NK-92 (cell line): ENCODE data around the gene SNPH.
"Not testable (repeated sequence)": the region's sequence is repeated elsewhere in the genome, so short reads cannot be mapped to it uniquely, and the experiment has no call there.

Source experiments
- DNase-seq: peaks from one replicate; lab custom pipeline; 2025; ENCODE audit not compliant: unreplicated experiment; lab: John Stamatoyannopoulos, UW

Gene SNPH

DNA sequence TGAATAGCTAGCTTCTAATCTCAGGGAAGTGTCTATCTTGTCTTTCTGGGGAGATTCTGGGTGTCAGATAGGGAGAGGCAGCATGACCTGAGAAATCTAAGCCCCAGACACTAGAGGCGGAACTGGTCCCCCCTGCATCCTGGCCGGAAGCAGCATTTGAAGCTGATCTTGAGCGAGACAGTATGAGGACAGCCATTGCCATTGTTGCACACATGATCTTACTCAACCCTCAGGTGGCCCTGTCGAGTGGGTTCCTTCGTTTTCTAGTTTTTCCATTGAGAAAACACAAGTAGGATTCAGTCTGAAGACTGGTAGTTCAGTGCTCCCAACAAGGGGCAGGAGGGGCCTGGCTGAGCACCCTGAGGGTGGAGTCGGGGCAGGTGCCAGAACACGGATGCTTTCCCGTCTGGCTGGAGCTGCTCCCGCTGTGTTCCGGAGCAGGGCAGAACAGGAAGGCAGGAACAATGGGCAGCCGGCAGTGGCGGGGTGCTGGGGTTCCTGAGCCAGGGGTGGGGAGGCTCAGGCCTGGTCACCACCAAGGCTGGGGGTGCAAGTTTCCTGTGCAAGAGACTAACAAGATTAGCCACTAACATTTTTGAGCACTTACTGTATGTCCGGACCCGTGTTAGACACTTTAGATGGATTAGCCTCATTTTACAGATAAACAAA, 70.7 kb downstream of the SNPH start:
- no peak for DNase-seq

DNA sequence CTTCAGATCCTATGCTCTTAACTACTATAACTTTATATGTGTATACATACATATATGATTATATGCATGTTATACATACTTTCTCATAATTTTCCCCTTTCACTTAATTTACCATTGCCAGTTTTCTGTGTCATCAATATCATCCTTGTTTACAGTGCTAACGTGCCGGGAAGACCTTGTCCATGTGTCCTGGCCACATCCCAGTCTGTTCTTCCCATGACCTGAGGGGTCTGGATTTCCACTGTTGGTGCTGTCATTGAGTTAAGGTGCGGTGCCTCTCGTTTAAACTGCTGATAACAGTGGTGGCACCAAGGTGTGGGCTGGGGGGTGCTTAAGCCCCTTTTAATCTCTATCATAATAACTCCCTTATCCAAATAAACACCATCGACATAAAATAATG, 71.3 kb downstream of the SNPH start:
- DNase-seq: no peak

- DNase-seq: no peak
These were observed 72.0 kb downstream of the SNPH start for GRCh38 chr20:1338096-1338495.

- no peak for DNase-seq
These were observed 72.7 kb downstream of the SNPH start for GRCh38 chr20:1338801-1339200.

DNA sequence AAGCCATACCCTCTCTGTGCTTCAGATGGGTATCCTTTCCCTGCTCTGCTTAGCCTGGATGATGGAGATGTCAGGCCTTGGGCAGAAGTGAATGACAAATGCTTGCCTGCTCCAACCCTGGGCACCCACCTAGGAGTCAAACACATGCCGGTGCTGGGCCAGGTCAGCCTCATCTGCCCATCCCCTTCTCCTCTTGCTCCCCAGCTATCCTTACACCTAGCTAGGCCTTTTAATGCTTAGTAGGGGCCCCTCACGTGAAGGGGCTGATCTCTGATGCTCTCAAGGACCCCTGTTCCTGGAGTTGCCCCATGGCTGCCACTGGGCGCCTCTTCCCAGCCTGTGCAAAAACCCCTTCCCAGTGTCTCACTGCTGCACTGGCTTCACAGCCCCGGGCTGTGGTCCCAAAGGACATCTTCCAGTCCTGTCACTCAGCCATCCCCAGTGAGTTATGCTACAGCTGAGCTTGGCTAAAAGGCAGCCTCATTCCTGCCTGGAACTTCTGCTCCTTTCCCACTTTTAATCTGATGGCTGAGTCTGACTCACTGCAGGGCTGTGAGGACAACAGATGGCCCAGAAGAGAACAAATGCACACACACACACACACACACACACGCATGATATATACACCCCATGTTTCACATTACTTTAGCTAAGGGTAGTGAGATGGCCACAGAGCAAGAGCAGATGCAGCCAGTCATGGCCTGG, 75.6 kb downstream of the SNPH start:
- no peak for DNase-seq

DNA sequence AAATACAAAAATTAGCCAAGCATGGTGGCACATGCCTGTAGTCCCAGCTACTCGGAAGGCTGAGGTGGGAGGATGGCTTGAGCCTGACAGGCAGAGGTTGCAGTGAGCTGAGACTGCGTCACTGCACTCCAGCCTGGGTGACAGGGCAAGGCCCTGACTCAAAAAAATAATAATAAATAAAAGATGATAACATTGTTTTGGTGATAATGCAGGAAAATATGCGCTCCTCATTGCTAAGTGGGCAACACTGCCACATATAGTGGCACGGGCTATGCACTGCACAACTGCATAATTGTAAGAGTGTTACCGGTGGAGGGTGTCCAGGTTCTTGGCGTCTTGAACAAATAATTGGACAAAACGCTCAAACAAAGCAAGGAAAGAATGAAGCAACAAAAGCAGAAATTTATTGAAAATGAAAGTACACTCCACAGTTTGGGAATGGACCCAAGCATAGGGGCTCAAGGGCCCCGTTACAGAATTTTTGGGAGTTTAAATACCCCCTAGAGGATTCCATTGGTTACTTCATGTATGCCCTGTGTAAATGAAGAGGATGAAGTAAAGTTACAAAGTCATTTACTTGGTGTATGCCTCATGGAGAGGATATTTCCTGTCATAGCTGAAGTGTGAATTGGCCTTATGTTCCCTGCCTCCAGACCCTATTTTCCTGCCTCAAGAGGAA, 77.5 kb downstream of the SNPH start:
- DNase-seq: not testable (repeated sequence)

DNA sequence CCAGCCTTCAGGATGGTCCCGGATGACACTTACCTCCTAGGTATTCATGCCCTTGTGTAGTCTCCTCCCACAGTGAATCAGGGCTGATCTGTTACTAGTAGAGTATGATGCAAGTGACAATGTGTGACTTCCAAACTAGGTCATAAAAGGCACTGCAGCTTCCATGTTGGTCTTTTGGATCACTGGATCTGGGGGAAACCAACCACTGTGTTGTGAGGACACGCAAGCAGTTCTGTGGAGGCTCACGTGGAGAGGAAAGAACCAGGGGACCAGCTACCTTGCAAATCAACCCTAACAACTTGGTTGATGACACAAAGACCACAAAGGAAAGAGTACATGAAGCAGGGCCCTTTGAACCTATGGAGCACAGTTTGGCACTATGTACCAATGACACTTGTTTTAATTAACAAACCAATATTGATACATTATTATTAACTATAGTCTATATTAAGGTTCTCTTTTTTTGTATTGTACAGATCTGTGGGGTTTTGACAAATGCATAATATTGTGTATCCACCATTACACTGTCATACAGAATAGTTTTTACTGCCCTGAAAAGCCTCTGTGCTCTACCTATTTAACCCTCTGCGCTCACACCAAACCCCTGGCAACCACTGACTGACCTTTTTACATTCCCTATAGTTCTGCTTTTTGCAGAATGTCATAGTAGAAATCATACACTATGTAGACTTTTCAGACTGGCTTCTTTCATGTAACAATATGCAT, 79.1 kb downstream of the SNPH start:
- no peak for DNase-seq

DNA sequence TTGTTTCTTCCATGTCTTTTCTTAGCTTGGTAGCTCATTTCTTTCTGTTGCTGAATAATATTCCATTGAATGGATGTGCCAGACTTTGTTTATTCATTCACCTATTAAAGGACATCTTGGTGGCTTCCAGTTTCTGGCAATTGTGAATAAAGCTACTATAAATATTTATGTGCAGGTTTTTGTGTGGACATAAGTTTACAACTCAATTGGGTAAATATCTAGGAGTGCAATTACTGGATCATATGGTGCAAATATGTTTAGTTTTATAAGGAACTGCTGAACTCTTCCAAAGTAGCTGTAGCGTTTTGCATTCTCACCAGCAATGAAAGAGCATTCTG, 79.6 kb downstream of the SNPH start:
- no peak for DNase-seq

DNA sequence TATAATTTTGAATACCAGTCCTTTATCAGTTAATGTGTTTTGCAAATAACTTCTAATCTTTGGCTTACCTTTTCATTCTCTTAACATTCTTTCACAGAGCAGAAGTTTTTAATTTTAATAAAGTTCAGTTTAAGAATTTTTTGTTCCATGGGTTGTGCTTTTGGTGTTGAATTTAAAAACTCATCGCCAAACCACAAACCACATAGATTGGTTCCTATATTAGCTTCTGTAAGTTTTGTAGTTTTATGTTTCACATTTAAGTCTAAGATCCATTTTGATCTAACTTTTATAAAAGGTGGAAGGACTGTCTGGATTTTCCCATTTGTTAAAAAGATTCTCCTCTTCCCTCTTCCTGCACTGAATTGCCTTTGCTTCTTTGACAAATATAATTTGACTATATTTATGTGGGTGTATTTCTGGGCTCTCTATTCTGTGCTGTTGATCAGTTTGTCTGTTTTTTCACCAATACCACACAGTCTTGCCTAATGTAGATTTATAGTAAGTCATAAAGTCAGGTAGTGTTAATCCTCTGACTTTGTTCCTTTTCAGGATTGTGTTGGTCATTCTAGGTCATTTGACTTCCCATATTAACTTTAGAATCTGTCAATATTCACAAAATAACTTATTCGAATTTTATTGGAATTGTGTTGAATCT, 80.3 kb downstream of the SNPH start:
- no peak for DNase-seq

DNA sequence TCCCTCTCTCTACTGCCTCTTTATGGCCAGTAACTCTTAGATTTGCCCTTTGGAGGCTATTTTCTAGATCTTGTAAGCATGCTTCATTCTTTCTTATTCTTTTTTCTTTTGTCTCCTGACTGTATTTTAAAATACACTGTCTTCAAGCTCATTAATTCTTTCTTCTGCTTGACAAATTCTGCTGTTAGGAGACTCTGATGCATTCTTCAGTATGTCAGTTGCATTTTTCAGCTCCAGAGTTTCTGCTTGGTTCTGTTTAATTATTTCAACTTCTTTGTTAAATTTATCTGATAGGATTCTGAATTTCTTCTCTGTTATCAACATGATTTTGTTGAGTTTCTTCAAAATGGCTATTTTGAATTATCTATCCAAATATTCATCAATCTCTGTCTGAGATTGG, 87.9 kb downstream of the SNPH start:
- DNase-seq: no peak

DNA sequence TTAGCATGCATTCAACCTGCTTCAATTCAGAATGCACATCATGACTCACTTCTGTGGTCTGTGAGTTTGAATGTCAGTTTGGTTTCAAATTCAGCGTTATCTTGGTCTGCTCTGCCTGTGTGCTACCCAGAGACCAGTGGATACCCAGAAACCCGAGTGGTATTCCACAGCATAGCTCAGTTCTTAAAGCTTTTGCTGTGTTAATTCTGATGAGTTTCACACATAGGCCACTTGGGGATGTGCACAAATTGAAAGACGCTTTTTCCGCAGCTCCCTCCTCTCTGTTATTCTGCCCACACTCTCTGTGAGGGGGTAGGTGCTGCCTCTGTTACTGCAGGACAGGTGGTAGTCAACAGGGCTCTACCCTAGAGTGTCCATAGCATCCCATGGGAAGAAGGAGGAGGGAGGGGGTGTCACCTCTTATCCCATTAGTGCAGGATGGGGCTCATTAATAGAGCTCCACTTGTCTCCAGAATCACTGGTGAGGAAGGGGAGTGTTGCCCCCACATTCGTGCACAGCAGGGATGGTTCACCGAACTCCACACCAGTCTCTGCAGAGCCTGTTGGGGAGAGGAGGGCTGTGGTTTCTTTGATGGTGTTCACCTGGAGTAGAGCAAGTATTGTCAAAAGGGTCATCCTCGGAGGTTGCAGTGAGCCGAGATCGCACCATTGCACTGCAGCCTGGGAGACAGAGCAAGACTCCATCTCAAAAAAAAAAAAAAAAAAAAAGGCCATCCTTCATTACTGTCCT, 92.0 kb downstream of the SNPH start:
- DNase-seq: no peak
